HepG2 (cell line): Measurements from ENCODE around the gene SIRT7. TPM values are rescaled to one million over a fixed set of nuclear protein-coding genes. Genes with fewer than 3 reads are reported as not detected.
A peak's percentile ranks its signal among the peaks of the same experiment; 100 is the strongest.

Source experiments
- ARNT2 ChIP-seq: sonication (generic); formaldehyde crosslinking; IDR thresholded peaks from 2 replicates; pipeline ENCODE4 v1.8.0; 2022; ENCODE audit warnings: mild to moderate bottlenecking, low read depth, missing genetic modification reagents, moderate library complexity
- DPF2 ChIP-seq: sonication (generic); formaldehyde crosslinking; IDR thresholded peaks from 2 replicates; pipeline ENCODE4 v1.4.0; 2020; ENCODE audit warnings: mild to moderate bottlenecking, low read depth, missing genetic modification reagents, borderline replicate concordance
- DR1 ChIP-seq: sonication (generic); formaldehyde crosslinking; IDR thresholded peaks from 2 replicates; pipeline ENCODE4 v1.8.0; 2021; ENCODE audit warnings: mild to moderate bottlenecking, missing genetic modification reagents, inconsistent platforms
- EP300 ChIP-seq, 3 experiments: sonication (generic) in 1 of 3; formaldehyde crosslinking in 1 of 3; IDR thresholded peaks; 2 replicates each; pipeline versions ENCODE4 v1.5.1 to v1.6.1; 2011 to 2020; ENCODE audit warnings: low read depth in 2 of 3, low read length in 2 of 3, borderline replicate concordance in 1 of 3, improper control_type of control experiment in 1 of 3, mild to moderate bottlenecking in 1 of 3, missing genetic modification reagents in 1 of 3, moderate library complexity in 1 of 3
- GABPB1 ChIP-seq: IDR thresholded peaks from 2 replicates; pipeline ENCODE4 v1.6.1; 2016; ENCODE audit warnings: mild to moderate bottlenecking, missing genetic modification reagents, moderate library complexity, missing compliant biosample characterization
- HDAC1 ChIP-seq: sonication (generic); formaldehyde crosslinking; IDR thresholded peaks from 2 replicates; pipeline ENCODE4 v1.5.1; 2020; ENCODE audit warnings: mild to moderate bottlenecking, missing genetic modification reagents
- HMG20B ChIP-seq: conservative IDR thresholded peaks from 2 replicates; pipeline ENCODE4 v1.6.1; 2016; ENCODE audit warnings: missing genetic modification reagents, missing compliant biosample characterization
- HNRNPL ChIP-seq: fragments of 200-400 bp; formaldehyde crosslinking; IDR thresholded peaks from 2 replicates; pipeline ENCODE4 v1.6.1; 2017; ENCODE audit warnings: mild to moderate bottlenecking, low read depth, low read length
- KLF15 ChIP-seq: sonication (generic); formaldehyde crosslinking; IDR thresholded peaks from 2 replicates; pipeline ENCODE4 v1.8.1; 2023; ENCODE audit warnings: borderline replicate concordance, mild to moderate bottlenecking, inconsistent platforms, missing genetic modification reagents, mixed read lengths
- MAX ChIP-seq: IDR thresholded peaks from 2 replicates; pipeline ENCODE4 v1.6.1; 2012; ENCODE audit warnings: inconsistent platforms
- MAZ ChIP-seq, 2 experiments: sonication (generic) in 1 of 2; formaldehyde crosslinking in 1 of 2; IDR thresholded peaks; 2 replicates each; pipeline versions ENCODE4 v1.5.0 to v1.6.1; 2012 to 2020; ENCODE audit warnings: low read depth in 2 of 2, mild to moderate bottlenecking in 2 of 2, borderline replicate concordance in 1 of 2, improper control_type of control experiment in 1 of 2, low read length in 1 of 2, missing genetic modification reagents in 1 of 2, moderate library complexity in 1 of 2
- MLX ChIP-seq: IDR thresholded peaks from 2 replicates; pipeline ENCODE4 v1.6.1; 2016
- NFYB ChIP-seq: sonication (generic); formaldehyde crosslinking; IDR thresholded peaks from 2 replicates; pipeline ENCODE4 v1.4.0; 2020; ENCODE audit warnings: missing genetic modification reagents
- PRPF4 ChIP-seq: fragments of 200-400 bp; formaldehyde crosslinking; IDR thresholded peaks from 2 replicates; pipeline ENCODE4 v1.6.1; 2016; ENCODE audit warnings: low read length, low read depth; ENCODE audit not compliant: poor library complexity, severe bottlenecking
- RBFOX2 ChIP-seq: fragments of 200-400 bp; formaldehyde crosslinking; IDR thresholded peaks from 2 replicates; pipeline ENCODE4 v1.6.1; 2017; ENCODE audit warnings: low read depth, mild to moderate bottlenecking, low read length
- RFXAP ChIP-seq: sonication (generic); formaldehyde crosslinking; IDR thresholded peaks from 2 replicates; pipeline ENCODE4 v1.4.0; 2020; ENCODE audit warnings: missing genetic modification reagents, borderline replicate concordance
- RNF2 ChIP-seq: fragments of 450-650 bp; conservative IDR thresholded peaks from 2 replicates; pipeline ENCODE4 v1.6.1; 2016; ENCODE audit warnings: low read depth
- THAP11 ChIP-seq: IDR thresholded peaks from 2 replicates; pipeline ENCODE4 v1.6.1; 2016; ENCODE audit warnings: missing biosample characterization, missing genetic modification reagents
- ZNF274 ChIP-seq: sonication (generic); formaldehyde crosslinking; IDR thresholded peaks from 2 replicates; pipeline ENCODE4 v1.5.1; 2020; ENCODE audit warnings: mild to moderate bottlenecking, missing genetic modification reagents
- ZNF574 ChIP-seq: sonication (generic); formaldehyde crosslinking; IDR thresholded peaks from 2 replicates; pipeline ENCODE4 v1.4.0; 2020; ENCODE audit warnings: missing genetic modification reagents
- ZNF710 ChIP-seq: sonication (generic); formaldehyde crosslinking; IDR thresholded peaks from 2 replicates; pipeline ENCODE4 v1.5.0; 2020; ENCODE audit warnings: mild to moderate bottlenecking, missing genetic modification reagents, borderline replicate concordance
- ZNF816 ChIP-seq: sonication (generic); formaldehyde crosslinking; IDR thresholded peaks from 2 replicates; pipeline ENCODE4 v1.8.0; 2022; ENCODE audit warnings: missing genetic modification reagents, mild to moderate bottlenecking, borderline replicate concordance
- ZSCAN25 ChIP-seq: sonication (generic); formaldehyde crosslinking; IDR thresholded peaks from 2 replicates; pipeline ENCODE4 v1.8.0; 2022; ENCODE audit warnings: mild to moderate bottlenecking, missing genetic modification reagents
- polyA plus RNA-seq, 8 experiments: library from polyadenylated mRNA; depleted of rRNA in 3 of 8; stranded (reverse) in 7 of 8; unstranded in 1 of 8; fragments of >200 nt; fragmentation: Illumina TruSeq in 4 of 8; extraction: Trizol in 4 of 8; gene quantifications; 2 replicates each; pipeline versions ENCODE4 v1.2.1 to v1.2.3, GENCODE V29; 2011 to 2016; ENCODE audit warnings: low read depth in 4 of 8, missing spikeins in 1 of 8, mixed read lengths in 1 of 8; ENCODE audit not compliant: insufficient read depth in 1 of 8
- total RNA-seq, 5 experiments: library from RNA; depleted of rRNA; stranded (reverse); fragments of >200 nt; fragmentation: Illumina TruSeq; extraction: Trizol; gene quantifications; 2 replicates each; pipeline ENCODE4 v1.2.3, GENCODE V29; 2016; ENCODE audit warnings: low read depth in 1 of 5

SIRT7 gene
- total and polyA plus RNA-seq, 2 of the 13 experiments (the other 11 are each of a cell fraction or from before 2014, with no cell fraction given): 8.3 to 24.8 TPM

- 0 out of 2 replicates have a peak, but pooled peaks have one; percentile 21 for TF ChIP-seq HNRNPL
- no peak for TF ChIP-seq THAP11 (CRISPR knock-in tag)
- no peak for TF ChIP-seq HMG20B (CRISPR knock-in tag)
- 0 out of 2 replicates have a peak, but pooled peaks have one; percentile 22 for TF ChIP-seq ZNF816
- peak; percentile 78 for TF ChIP-seq MAZ (IDR thresholded peaks at IDR 0.05; ENCODE audit: borderline replicate concordance, low read depth, low read length)
- no peak for TF ChIP-seq MAZ (CRISPR knock-in tag; IDR thresholded peaks at IDR 0.05; ENCODE audit: low read depth)
- TF ChIP-seq ZNF710 (CRISPR knock-in tag): no peak
- TF ChIP-seq ARNT2 (CRISPR knock-in tag): 0 out of 2 replicates have a peak, but pooled peaks have one; percentile 33
- peak; percentile 30; the same call in 1 of the 2 replicates for TF ChIP-seq RFXAP (CRISPR knock-in tag)
- 0 out of 2 replicates have a peak, but pooled peaks have one; percentile 49 for TF ChIP-seq ZNF274 (CRISPR knock-in tag)
- peak; percentile 5; the same call in 1 of the 2 replicates for TF ChIP-seq ZNF574 (CRISPR knock-in tag)
- peak; percentile 56; the same call in 1 of the 2 replicates for TF ChIP-seq HDAC1
- TF ChIP-seq GABPB1: peak; percentile 66
- TF ChIP-seq RNF2: no peak
- peak; percentile 79 for TF ChIP-seq RBFOX2
- peak; percentile 10; the same call in 1 of the 2 replicates for TF ChIP-seq MAX
- 0 out of 2 replicates have a peak, but pooled peaks have one; percentile 23 for TF ChIP-seq KLF15 (CRISPR knock-in tag)
- no peak for TF ChIP-seq DPF2 (CRISPR knock-in tag)
- no peak for TF ChIP-seq MLX (CRISPR knock-in tag)
- peak; percentile 12 for TF ChIP-seq PRPF4
- TF ChIP-seq DR1 (CRISPR knock-in tag): 0 out of 2 replicates have a peak, but pooled peaks have one; percentile 25
- no peak for TF ChIP-seq ZSCAN25 (CRISPR knock-in tag)
- peak; percentile 73 for TF ChIP-seq NFYB (CRISPR knock-in tag)
- TF ChIP-seq EP300 (IDR thresholded peaks at IDR 0.05; ENCODE audit: low read depth in 2 of 2, low read length in 2 of 2): 0 out of 4 replicates have a peak, but pooled peaks of 1 of the 2 experiments have one; percentile 3
- TF ChIP-seq EP300 (CRISPR knock-in tag; IDR thresholded peaks at IDR 0.05; ENCODE audit: borderline replicate concordance): no peak
Measured at GRCh38 chr17:81911277-81911961, 6.6 kb downstream of the SIRT7 start, which contains the start of gene PCYT2 (continued).
